Superior temporal gyrus (tissue), 1 donor: ENCODE measurements around the gene ANP32B.

ENCODE experiments used
- DNase-seq: peaks from one replicate; pipeline ENCODE4 v3.0.0-alpha.2; 2016; ENCODE audit errors: extremely low spot score

Gene ANP32B

DNA sequence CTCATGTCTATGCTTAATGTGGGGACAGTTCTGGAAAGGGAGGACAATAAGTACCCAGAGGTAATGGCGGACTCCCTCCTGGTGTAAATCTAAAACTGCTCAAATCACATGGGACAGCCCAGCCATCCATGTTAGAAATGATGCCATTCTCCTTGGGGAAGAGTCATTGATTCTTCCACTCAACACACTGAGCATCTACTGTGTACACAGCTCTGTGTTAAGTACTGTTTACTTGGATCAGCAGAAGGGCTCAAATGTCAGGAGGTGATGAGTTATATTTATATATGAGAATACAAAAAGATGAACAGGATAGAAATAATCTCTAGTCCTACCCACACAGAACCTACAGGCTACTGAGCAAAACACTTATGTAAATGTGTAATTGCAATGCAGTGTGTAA lies 41.6 kb downstream of the ANP32B start:
- no peak for DNase-seq

DNA sequence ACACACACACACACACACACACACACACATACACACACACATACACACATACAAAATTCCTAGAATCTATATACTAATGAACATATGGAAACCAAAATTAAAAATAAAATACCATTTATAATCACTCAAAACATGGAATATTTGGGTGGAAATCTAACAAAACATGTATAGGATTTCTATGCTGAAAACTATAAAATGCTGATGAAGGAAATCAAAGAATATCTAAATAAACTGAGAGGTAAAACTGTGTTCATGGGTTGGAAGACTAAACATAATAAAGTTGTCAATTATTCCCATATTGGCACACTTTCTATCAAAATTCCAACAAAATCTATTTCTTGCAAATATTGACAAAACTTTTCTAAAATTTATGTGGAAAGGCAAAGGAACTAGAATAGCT lies 48.0 kb downstream of the ANP32B start:
- no peak for DNase-seq

DNA sequence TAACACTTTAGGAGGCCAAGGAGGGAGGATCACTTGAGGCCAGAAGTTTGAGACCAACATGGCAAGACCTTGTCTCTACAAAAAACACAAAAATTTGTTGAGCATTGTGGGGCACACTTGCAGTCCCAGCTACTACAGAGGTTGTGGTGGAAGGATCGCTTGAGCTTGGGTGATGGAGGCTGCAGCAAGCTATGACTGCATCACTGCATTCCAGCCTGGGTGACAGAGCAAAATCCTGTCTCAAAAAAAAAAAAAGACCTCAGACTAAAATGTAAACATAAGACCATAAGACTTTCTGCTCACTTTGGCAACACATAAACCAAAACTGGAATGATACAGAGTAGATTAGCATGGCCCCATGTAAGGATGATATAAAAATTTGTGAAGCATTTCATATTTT lies 48.8 kb downstream of the ANP32B start:
- no peak for DNase-seq

DNA sequence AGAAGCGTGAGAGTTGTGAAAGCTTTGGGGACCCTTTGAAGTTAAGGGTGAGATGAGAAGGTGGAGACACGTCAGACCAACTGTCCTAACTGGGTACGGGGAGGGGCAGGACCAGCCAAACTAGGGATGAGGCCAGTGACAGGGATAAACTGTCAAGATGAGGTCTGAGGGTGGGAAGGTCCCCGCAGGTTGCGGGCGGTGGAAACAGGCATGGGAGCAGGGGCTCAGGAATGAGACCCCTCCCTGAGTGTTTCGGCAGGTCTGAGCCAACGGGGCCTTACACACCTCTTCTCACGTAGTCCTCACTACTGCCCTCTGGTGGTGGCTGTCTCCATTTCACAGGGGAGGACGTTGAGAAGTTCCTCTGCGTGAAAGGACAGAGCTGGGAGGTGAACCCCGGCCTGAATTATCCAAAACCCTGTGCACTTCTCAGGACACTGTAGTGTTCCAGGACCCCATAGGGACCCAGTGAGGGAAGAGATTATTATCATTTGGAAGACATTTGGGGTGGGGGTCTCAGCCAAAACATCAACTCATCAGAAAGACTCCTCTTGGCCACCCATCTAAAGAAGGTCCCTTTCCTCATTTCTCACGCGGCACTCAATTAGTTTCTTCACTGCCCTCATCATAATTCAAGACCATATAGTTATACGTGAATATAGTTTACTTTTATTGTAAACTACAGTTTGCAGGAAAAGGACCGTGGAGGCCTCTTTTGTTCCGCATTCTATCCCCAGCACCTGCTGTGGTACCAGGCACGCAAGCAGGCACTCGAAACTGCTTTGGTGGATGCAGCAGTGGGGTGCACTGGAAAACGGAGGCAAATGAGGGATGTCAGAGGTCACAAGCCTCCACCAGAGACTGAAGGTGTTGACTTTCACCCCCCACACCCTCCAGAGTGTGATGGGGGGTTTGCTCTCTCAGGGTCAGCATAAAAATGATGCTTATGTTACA lies 51.7 kb downstream of the ANP32B start:
- DNase-seq = peak; percentile 89

DNA sequence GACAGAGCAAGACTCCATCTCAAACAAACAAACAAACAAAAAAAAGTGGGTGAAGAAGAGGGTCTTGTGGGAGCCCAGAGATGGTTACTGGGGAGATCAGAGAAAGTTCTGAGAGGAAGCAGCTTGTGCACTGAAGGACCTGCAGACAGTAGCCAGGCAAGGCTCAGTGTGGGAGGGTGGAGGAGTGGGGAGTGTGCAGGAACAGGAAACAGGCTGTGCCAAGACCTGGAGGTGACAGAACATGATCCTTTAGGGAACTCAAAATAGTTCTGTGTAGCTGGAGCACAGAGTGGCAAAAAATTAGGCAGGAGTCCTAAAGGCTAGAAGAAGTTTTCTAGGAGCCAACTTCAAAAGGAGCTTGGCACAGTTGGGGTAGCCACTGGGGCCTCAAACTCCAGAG lies 54.2 kb downstream of the ANP32B start:
- DNase-seq = no peak

DNA sequence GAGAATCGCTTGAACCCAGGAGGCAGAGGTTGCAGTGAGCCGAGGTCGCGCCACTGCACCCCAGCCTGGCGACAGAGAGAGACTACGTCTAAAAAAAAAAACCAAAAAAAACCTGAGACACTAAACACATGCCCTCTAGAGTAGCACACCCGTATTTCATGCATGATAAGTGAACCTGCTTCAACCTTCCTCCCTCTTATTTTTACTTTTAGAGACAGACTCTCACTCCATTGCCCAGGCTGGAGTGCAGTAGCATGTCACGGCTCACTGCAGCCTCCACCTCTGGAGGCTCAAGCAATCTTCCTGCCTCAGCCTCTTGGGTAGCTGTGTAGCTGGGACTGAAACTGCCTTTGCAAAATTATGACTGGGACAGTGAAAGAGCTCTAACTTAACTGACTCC lies 55.8 kb downstream of the ANP32B start:
- no peak for DNase-seq

DNA sequence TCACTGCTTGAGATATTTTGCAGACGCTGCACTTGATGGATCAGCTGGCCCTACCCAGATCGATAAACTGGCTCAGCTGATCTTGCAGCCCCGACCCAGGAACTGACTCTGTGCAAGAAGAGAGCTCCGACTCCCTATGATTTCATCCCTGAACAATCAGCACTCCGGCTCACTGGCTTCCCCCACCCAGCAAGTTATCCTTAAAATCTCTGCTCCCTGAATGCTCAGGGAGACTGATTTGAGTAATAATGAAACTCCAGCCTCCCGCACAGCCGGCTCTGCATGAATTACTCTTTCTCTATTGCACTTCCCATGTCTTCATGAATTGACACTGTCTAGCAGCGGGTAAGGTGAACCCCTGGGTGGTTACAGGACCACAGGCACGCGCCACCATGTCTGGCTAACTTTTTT lies 56.5 kb downstream of the ANP32B start:
- DNase-seq = no peak

DNA sequence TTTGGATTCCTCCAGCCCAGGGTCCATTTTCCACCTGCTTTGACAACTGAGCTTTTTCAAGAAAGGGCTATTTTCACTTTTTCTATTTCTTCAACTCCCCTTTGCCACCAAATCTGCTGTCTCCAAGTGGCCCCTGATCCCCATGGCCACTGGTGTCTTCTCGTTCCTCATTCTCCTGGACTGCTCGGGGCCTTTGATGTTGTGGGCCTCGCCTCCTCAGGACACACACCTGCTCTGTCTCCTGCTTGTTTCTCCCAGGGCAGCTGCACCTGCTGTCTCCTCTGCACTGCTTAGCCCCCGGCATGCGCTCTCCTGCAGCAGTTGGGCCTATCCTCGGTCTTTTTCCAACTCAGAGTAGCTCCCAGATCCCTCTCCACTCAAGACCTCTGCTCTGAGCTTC lies 57.1 kb downstream of the ANP32B start:
- no peak for DNase-seq

DNA sequence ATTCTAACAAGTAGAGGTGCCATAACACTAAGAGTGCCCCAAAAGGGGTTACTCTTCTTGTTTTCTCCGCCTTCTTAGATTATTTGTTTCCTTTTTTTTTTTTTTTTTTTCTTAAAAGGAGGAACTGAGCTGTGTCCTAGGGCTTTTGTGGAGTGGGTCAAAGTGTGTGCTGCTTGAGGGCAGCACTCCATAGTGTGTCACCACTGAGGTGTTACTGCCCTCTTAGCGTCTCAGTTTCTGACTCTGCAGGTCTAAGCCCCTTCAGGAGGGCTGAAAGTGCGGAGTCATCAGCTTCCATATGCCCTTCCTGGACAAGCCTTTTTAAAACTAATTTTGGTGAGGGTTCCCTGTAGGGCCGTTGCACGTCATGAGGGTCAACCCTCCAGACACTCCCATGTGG lies 60.8 kb downstream of the ANP32B start:
- no peak for DNase-seq

DNA sequence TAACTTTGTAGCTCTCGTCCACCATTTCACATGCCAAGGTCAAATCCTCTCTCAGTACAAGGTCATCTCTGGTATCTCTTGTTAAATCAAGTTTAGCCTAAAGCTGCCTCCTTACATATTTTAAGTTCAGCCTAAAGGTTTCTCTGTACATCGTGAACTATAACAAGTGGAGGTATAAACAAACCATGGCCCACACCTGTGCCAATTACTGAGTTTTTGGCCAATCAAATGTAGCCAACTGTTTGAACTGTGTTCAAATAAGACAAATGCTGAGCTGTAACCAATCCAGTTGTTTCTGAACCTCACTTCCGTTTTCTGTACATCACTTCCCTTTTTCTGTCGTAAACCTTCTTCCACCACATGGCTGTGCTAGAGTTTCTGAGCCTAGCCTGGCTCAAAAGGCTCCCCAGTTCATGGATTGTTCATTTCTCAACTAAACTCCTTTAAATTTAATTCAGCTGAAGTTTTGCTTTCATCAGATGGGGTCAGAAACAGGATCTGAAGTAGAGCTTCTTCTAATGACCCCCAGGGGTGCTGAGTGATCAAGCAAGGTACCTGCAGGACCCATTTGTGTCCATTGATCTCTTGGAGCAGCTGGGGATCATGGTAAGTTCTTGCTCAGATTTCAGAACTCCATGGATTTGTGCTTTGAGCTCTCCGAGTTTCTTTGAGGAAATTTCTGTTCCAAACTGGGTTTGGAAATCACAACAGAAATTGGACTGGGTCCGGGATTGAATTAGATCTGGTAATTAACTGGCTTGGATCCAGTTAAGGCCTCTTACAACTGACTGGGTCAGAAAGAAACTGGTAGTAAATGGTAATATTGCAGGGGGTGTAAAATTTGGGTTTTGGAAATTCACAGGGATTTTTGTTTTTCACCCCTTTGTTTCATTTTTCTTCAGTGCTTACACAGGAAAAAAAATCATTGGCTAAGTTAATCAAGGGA lies 62.4 kb downstream of the ANP32B start:
- DNase-seq = no peak

DNA sequence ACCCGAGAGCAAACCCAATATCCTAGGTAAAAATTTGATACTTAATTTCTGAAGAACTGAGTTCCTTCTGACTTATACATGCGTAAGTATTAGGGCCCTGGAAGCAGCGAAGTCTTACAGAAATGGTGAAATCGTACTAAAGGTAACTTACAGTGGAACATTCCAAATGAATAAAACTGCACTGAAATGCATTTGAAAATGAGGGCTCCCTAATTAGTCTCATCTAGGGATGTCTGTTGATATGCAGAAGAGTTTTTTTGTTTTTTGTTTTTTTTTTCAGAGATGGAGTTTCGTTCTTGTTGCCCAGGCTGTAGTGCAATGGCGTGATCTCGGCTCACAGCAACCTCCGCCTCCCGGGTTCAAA lies 63.0 kb downstream of the ANP32B start:
- DNase-seq = no peak

DNA sequence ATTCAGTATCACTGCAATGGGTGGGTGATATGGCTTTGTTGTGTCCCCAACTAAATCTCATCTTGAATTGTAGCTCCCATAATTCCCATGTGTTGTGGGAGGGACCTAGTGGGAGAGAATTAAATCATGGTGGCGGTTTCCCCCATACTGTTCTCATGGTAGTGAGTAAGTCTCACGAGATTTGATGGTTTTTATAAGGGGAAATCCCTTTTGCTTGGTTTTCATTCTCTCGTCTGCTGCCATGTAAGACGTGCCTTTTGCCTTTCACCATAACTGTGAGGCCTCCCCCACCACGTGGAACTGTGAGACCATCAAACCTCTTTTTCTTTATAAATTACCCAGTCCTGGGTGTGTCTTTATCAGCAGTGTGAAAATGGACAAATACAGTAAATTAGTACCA lies 63.9 kb downstream of the ANP32B start:
- DNase-seq = no peak

DNA sequence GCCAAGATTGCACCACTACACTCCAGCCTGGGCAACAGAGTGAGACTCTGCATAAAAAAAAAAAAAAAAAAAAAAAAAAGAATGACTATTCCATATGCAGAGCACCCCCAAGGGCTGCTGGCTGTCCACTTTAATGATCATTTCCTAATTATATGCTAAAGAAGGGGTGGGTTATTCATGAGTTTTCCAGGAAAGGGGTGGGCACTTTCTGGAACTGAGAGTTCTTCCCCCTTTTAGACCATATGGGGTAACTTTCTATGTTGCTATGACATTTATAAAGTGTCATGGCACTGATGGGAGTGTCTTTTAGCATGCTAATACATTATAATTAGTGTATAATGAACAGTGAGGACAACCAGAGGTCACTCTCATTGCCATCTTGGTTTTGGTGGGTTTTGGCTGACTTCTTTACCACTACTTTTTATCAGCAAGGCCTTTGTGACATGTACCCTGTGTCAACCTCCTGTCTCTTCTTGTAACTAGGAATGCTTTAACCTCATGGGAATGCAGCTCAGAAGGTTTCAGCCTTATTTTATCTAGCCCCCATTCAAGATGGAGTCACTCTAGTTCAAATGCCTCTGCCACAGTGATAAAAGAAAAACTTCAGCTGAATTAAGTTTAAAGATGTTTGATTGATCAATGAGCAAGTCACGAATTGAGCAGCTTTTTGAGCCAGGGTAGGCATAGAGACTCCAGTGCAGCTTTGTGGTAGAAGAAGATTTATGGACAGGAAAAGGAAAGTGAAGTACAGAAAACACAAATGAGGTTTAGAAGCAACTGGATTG lies 66.3 kb downstream of the ANP32B start:
- DNase-seq = no peak

DNA sequence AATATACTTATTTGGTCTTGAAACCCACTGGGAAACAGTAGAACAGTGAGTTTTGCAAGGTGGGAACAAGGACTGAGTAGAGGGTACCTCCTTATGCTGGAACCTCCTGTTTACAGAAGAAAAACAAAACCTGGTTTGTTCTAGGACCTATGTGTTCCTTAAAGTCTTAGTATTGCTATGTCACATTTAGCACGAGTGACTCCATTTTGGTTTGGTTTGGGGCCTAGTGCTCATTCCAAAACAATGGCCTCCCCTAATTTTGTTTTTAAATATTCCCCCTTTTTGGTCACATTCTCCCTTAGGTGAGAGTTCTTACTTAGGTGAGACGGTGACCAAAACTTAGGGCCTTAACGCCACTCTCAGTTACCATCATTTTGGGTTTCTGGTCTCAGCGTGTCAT lies 67.2 kb downstream of the ANP32B start:
- no peak for DNase-seq

DNA sequence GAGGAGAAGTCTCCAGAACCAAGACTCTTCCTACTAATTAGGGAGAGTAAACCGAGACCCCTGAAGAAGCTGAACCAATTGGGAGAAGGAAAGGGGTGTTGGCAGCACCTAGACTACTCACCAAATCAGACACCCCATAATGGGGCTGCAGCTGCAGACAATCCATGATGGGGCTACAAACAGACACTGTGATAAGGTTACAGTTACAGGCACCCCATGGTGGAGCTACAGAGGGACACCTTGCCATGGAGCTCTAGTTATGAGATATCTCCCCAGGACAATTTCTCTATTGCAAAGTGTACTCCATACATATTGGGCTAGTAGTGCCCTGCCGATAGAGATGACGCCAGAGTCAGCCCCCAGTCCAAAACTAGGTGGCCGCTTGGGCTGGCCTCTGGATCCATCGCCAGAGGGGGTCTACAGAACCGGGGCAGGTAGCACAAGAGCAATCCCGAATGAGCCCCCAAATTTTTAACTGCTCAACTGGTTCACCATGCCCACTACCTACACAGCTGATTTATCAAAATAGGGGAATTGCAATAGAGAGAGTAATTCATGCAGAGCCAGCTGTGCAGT lies 71.3 kb downstream of the ANP32B start:
- no peak for DNase-seq

DNA sequence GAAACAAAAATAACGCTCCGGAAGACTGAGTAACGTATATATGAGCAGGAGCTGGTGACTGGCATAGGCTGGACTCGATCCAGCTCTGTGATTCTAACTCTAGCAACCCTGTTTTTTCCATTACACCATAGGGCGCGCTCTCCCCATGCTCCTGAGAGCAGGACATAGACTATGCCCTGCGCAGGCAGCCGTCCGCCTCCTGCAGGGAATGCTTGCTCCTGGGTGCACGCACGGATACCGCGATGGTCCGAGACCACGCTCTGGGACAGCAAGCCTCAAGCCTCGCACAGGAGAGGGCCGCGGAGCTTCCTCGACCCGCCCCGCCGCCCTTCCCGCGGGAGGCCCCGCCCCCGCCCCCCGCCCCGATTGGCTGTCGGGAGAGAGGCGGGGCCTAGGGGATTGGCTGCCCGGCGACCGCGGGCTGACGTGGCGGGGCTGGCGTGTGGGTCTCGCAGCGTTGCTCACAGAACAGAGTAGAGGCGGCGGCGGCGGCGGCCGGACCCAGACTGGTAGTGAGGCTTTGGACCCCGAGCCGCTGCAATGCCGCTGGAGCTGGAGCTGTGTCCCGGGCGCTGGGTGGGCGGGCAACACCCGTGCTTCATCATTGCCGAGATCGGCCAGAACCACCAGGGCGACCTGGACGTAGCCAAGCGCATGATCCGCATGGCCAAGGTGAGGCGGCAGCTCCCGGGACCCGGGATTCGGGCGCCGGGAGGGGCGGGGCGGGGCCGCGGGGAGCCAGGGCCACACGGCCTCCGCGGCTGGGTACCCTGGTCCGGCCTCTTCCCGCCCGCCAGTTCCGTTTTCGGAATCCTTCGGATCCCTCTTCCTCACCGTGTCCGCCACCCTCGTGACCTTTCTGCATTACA lies 73.4 kb downstream of the ANP32B start, which contains the start of gene NANS:
Gene NANS, plus strand, starts transcription at position 464 of the 869 bp plus-strand sequence. Its CDS starts 77 bp downstream, at position 541.
- peak; percentile 88 for DNase-seq

DNA sequence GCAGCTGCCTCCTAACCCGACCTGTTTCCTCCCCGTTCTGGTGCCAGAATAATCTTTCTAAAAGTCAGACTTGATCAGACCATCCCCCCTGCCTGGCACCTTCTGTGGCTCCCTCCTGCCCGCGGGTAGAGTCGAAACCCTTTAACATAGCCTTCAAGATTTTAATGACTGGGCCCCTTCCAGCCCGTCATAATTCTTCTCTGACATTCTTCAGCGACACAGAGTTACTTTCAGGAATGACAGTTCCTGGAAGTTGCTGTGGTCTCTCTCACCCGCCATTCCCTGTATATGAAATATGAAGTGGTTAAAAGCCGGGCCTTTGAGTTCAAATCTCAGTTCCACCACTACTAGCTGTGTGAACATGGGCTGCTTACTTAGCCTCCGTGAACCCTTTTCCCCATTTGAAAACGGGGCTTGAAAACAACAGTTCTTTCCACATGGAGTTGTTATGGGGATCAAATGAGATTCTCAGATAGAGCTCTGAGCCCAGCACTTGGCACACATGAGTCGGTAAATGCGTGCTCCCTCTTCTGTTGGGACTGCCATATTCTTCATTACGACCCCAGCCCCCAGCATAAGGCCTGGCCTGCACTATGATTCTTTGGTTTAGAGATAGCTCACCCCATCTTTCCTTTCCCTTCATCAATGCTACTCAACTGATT lies 74.1 kb downstream of the ANP32B start:
- peak; percentile 42 for DNase-seq

DNA sequence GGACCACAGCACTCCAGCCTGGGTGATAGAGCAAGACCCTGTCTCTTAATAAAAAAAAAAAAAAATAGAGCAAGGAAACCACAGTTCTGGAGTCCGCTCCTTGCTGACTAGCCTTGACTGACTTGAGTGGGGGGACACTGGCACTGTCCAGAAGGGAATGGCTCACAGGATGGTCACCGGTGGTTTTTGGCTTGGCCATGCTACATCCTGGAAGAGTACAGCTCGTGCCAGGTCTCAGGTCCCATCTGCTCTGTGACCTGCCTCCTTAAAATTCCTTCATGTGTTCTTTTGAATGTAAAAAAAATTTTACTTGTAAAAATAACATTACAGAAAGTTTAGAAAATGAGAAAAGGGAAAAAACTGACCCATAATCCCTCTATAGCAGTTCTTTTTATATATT lies 79.0 kb downstream of the ANP32B start:
- DNase-seq = no peak

DNA sequence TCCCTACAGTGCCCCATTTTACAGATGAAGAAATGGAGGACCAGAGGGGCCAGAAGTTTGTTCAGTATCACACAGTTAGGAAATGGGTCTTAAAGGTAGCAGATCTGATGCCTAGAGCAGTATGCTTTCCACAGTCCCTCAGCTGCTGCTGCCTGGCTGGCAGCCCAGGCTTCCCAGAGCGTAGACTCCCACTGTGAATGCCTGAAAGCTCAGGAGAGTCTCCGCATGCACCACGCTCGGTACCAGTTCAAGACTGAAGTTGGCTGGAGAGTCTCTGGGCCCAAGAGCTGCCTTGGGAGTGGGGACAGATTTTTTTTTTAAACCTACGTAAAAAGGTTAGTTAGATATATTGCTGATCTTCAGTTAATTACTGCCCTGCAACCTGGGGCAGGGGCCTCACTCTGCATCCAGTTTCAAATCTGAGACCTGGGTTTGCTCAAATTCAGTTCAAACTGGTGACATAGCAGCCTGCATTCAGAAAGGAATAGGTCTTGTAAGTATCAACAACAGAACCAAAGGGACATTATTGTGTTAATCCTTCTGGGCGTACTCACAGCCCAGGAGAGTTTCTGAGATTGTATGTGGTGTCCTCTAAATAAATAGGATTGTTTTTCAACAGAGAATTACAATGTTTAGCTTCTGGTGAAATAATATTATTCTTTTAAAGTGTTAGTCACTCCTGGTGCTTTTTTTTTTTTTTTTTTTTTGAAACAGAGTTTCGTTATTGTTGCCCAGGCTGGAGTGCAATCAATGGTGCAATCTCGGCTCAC lies 81.7 kb downstream of the ANP32B start:
- no peak for DNase-seq
